HEK293 (cell line): Measurements from ENCODE around the gene CCSER1.

Source experiments
- CTCF ChIA-PET: fragments of 350-600 bp; formaldehyde crosslinking; extraction: SDS; loops from one replicate; lab custom pipeline; 2021; ENCODE audit warnings: antibody characterized with exemption; lab: Yijun Ruan, JAX
- POLR2A ChIA-PET: fragments of 300-600 bp; formaldehyde crosslinking; extraction: SDS; loops from one replicate; lab custom pipeline; 2020; ENCODE audit warnings: antibody characterized with exemption, inconsistent platforms; lab: Yijun Ruan, JAX
- H3K27ac ChIP-seq: fragments of 200-500 bp; sonication (Bioruptor generic); 2 replicates; pipeline ENCODE4 v1.5.1; 2014; ENCODE audit warnings: low read depth, low read length, control low read depth, inconsistent platforms; ENCODE audit errors: extremely low read depth
- H3K36me3 ChIP-seq, 2 experiments: fragments of 200-500 bp in 1 of 2; sonication (Bioruptor generic) in 1 of 2; 1 replicate in 1 of 2; 2 replicates in 1 of 2; pipeline ENCODE4 v1.5.1; 2014 to 2017; ENCODE audit warnings: inconsistent platforms in 2 of 2, low read length in 2 of 2; ENCODE audit not compliant: control insufficient read depth in 2 of 2, insufficient read depth in 1 of 2
- H3K4me1 ChIP-seq: fragments of 200-500 bp; sonication (Bioruptor generic); 2 replicates; pipeline ENCODE4 v1.5.1; 2014; ENCODE audit warnings: mild to moderate bottlenecking, low read length, inconsistent platforms; ENCODE audit not compliant: control insufficient read depth, insufficient read depth
- H3K4me3 ChIP-seq: 2 replicates; pipeline ENCODE4 v1.5.1; 2011; ENCODE audit warnings: low read depth, mild to moderate bottlenecking, control low read depth, low read length, moderate library complexity
- H3K9me3 ChIP-seq: fragments of 200-500 bp; sonication (Bioruptor generic); 2 replicates; pipeline ENCODE4 v1.5.1; 2014; ENCODE audit warnings: low read depth, low read length, inconsistent platforms; ENCODE audit not compliant: control insufficient read depth, insufficient read depth
- GFI1B ChIP-seq: fragments of 450-650 bp; formaldehyde crosslinking; IDR thresholded peaks from 2 replicates; pipeline ENCODE4 v1.5.1; 2016; ENCODE audit warnings: missing biosample characterization, missing genetic modification characterization
- HOXC10 ChIP-seq: sonication (generic); formaldehyde crosslinking; IDR thresholded peaks from 2 replicates; pipeline ENCODE4 v1.8.1; 2023; ENCODE audit warnings: mild to moderate bottlenecking, missing genetic modification reagents
- INSM2 ChIP-seq: fragments of 450-650 bp; formaldehyde crosslinking; IDR thresholded peaks from 2 replicates; pipeline ENCODE4 v1.5.1; 2016; ENCODE audit warnings: missing biosample characterization, missing genetic modification characterization
- KLF16 ChIP-seq: fragments of 450-650 bp; formaldehyde crosslinking; IDR thresholded peaks from 2 replicates; pipeline ENCODE4 v1.5.1; 2017; ENCODE audit warnings: missing biosample characterization, missing genetic modification characterization
- SCRT1 ChIP-seq: fragments of 450-650 bp; formaldehyde crosslinking; IDR thresholded peaks from 2 replicates; pipeline ENCODE4 v1.5.1; 2016; ENCODE audit warnings: missing biosample characterization, missing genetic modification characterization, borderline replicate concordance
- SETDB1 ChIP-seq: IDR thresholded peaks from one replicate; pipeline ENCODE4 v1.6.1; 2017; ENCODE audit warnings: mild to moderate bottlenecking, low read length, moderate library complexity, mixed read lengths; ENCODE audit not compliant: insufficient read length
- ZBTB17 ChIP-seq: fragments of 450-650 bp; formaldehyde crosslinking; IDR thresholded peaks from 2 replicates; pipeline ENCODE4 v1.5.1; 2016; ENCODE audit warnings: missing biosample characterization, missing genetic modification characterization
- ZFP41 ChIP-seq: fragments of 450-650 bp; formaldehyde crosslinking; IDR thresholded peaks from 2 replicates; pipeline ENCODE4 v1.5.1; 2016; ENCODE audit warnings: missing biosample characterization, missing genetic modification characterization, borderline replicate concordance
- ZNF292 ChIP-seq: fragments of 450-650 bp; formaldehyde crosslinking; IDR thresholded peaks from 2 replicates; pipeline ENCODE4 v1.5.1; 2016; ENCODE audit warnings: low read depth, missing biosample characterization, missing genetic modification characterization, borderline replicate concordance
- ZNF510 ChIP-seq: fragments of 450-650 bp; formaldehyde crosslinking; IDR thresholded peaks from 2 replicates; pipeline ENCODE4 v1.5.1; 2018; ENCODE audit warnings: mild to moderate bottlenecking, missing genetic modification characterization, missing biosample characterization; ENCODE audit not compliant: insufficient replicate concordance
- ZNF560 ChIP-seq: fragments of 450-650 bp; formaldehyde crosslinking; IDR thresholded peaks from 2 replicates; pipeline ENCODE4 v1.5.1; 2017; ENCODE audit warnings: missing biosample characterization, missing genetic modification characterization, borderline replicate concordance
- ZNF624 ChIP-seq: fragments of 450-650 bp; formaldehyde crosslinking; IDR thresholded peaks from 2 replicates; pipeline ENCODE4 v1.5.1; 2017; ENCODE audit warnings: missing biosample characterization, missing genetic modification characterization
- ZNF629 ChIP-seq: fragments of 450-650 bp; formaldehyde crosslinking; IDR thresholded peaks from 2 replicates; pipeline ENCODE4 v1.5.1; 2017; ENCODE audit warnings: missing biosample characterization, missing genetic modification characterization
- TF ChIP-seq, protein P1 (sequence below): fragments of 450-650 bp; formaldehyde crosslinking; IDR thresholded peaks from 2 replicates; pipeline ENCODE4 v1.5.1; 2016; ENCODE audit warnings: missing biosample characterization, missing genetic modification characterization
- TF ChIP-seq, protein P2 (sequence below): fragments of 450-650 bp; formaldehyde crosslinking; IDR thresholded peaks from 2 replicates; pipeline ENCODE4 v1.5.1; 2017; ENCODE audit warnings: missing biosample characterization, mild to moderate bottlenecking, missing genetic modification characterization, moderate library complexity

The CCSER1 gene

DNA sequence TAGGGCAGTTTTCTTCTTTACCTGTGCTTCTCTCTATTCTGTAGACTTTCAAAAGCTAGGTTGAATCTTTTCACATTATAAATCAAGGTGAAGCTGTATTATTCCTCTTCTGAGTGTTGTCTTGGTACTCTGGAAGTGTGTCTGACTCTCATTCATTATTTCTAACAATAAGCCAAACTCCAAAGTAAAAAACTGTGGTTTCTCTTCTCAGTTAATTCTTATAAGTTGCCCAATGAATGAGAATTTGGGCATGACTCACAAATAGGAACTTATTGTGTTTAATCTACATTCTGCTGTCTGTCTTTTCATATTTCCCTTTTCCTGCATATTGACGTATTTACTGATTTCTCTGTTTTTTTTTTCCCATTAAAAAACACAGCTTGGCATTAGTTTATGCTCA lies 714.5 kb downstream of the CCSER1 start:
- no peak for TF ChIP-seq KLF16 (tag by site-specific recombination)
- CTCF ChIA-PET = no interaction called here
- Histone ChIP-seq H3K4me1 (no peaks in the 10 kb centered on the region), H3K27ac (no peak overlapping the region), H3K9me3 (no peaks in the 10 kb centered on the region), H3K36me3 (no peaks in the 10 kb centered on the region), H3K4me3 (no peak overlapping the region)
- POLR2A ChIA-PET = no interaction called here

DNA sequence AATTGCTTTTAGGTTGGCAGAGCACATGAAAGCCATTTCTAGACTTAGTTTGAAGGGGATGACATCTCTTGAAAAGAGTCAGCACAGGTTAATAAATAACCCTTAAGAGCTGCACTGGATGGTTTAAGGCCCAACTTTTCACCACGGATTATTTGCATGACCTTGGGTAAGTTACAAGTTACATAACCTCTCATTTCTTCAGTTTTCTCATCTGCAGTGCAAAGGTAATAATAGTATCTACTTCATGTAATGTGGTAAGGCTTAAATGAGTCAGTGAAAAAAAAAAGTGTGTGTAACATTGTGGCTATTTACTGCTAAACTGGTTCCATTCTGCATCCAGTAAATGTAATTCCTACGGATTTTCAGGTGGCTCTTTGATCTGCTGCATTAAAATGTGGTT lies 715.8 kb downstream of the CCSER1 start:
- H3K4me3 ChIP-seq = no peak overlapping the region
- TF ChIP-seq INSM2 (tag by site-specific recombination) = no peak
- POLR2A ChIA-PET = no interaction called here

DNA sequence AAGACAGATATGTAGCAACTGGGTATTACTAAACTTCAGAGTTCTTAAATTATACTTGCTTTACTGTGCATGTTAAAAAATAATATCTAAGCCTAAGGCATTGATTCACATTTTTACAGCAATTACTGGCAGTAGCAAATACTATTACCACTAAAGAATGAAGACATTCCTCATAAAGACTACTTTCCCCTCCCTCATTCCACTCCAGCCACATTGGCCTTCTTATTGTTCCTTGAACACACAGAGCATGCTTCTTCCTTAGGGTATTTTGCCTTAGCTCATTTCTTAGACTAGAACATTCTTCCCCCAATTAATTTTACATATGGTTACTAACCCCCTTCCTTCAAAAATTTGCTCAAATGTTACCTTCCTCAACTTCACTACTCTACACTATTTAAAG lies 717.0 kb downstream of the CCSER1 start:
- H3K4me3 ChIP-seq = no peak overlapping the region
- H3K27ac ChIP-seq = no peak overlapping the region
- CTCF ChIA-PET = no interaction called here
- POLR2A ChIA-PET = no interaction called here
- H3K36me3 ChIP-seq = no peaks in the 10 kb centered on the region
- no peaks in the 10 kb centered on the region for H3K9me3 ChIP-seq
- H3K4me1 ChIP-seq = no peaks in the 10 kb centered on the region
- TF ChIP-seq ZNF629 (tag by site-specific recombination) (no peak), ZNF292 (tag by site-specific recombination) (no peak), ZNF510 (tag by site-specific recombination) (no peak), ZNF560 (tag by site-specific recombination) (no peak)

More for the DNA sequence above, 715.8 kb downstream of the CCSER1 start:
- no peaks in the 10 kb centered on the region for H3K9me3 ChIP-seq
- no peaks in the 10 kb centered on the region for H3K4me1 ChIP-seq
- CTCF ChIA-PET = interaction anchor here (0.8 kb wide), 1 partner anchor 951 kb away, joined by 4 read pairs; no protein-coding TSS in a partner anchor
- H3K27ac ChIP-seq = no peak overlapping the region
- no peaks in the 10 kb centered on the region for H3K36me3 ChIP-seq

- Histone ChIP-seq H3K4me1 (no peaks in the 10 kb centered on the region), H3K4me3 (no peak overlapping the region), H3K27ac (no peak overlapping the region), H3K9me3 (no peaks in the 10 kb centered on the region), H3K36me3 (no peaks in the 10 kb centered on the region)
- ChIA-PET CTCF (no interaction called here), POLR2A (no interaction called here)
- TF ChIP-seq HOXC10 (CRISPR knock-in tag) (no peak), ZFP41 (no peak)
These were observed 718.6 kb downstream of the CCSER1 start for GRCh38 chr4:90845777-90846176.

DNA sequence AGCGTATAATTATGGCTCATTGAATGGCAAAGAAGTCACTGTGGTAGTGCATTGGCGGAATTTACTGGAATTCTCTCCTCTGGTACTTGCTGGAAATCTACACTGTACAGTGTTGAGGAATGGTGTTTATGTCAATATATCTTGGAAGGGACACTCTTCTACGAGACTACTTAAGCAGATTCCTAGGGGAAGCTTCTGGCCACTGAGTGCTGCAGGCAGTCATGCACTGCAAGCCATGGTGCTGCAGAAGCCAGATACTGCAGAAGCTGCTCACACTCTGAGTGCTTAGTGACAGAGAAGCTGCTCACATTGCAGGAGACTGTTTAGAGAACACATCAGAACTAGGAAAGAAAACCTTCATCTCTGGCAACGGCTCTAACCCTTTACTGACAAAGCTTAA lies 725.0 kb downstream of the CCSER1 start:
- Histone ChIP-seq H3K4me1 (no peaks in the 10 kb centered on the region), H3K4me3 (no peak overlapping the region), H3K27ac (no peak overlapping the region), H3K9me3 (no peaks in the 10 kb centered on the region), H3K36me3 (no peaks in the 10 kb centered on the region)
- ChIA-PET CTCF (interaction anchor here (0.6 kb wide), 2 partner anchors 20 to 1558 kb away, joined by 3 read pairs; no protein-coding TSS in a partner anchor), POLR2A (no interaction called here)
- no peak for TF ChIP-seq ZBTB17 (tag by site-specific recombination)
- TF ChIP-seq SCRT1 (tag by site-specific recombination) = no peak
- TF ChIP-seq, protein P1, sequence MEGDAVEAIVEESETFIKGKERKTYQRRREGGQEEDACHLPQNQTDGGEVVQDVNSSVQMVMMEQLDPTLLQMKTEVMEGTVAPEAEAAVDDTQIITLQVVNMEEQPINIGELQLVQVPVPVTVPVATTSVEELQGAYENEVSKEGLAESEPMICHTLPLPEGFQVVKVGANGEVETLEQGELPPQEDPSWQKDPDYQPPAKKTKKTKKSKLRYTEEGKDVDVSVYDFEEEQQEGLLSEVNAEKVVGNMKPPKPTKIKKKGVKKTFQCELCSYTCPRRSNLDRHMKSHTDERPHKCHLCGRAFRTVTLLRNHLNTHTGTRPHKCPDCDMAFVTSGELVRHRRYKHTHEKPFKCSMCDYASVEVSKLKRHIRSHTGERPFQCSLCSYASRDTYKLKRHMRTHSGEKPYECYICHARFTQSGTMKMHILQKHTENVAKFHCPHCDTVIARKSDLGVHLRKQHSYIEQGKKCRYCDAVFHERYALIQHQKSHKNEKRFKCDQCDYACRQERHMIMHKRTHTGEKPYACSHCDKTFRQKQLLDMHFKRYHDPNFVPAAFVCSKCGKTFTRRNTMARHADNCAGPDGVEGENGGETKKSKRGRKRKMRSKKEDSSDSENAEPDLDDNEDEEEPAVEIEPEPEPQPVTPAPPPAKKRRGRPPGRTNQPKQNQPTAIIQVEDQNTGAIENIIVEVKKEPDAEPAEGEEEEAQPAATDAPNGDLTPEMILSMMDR (tag by site-specific recombination) = no peak
- TF ChIP-seq ZNF624 (tag by site-specific recombination) = no peak
- TF ChIP-seq GFI1B (tag by site-specific recombination) = no peak
- TF ChIP-seq, protein P2, sequence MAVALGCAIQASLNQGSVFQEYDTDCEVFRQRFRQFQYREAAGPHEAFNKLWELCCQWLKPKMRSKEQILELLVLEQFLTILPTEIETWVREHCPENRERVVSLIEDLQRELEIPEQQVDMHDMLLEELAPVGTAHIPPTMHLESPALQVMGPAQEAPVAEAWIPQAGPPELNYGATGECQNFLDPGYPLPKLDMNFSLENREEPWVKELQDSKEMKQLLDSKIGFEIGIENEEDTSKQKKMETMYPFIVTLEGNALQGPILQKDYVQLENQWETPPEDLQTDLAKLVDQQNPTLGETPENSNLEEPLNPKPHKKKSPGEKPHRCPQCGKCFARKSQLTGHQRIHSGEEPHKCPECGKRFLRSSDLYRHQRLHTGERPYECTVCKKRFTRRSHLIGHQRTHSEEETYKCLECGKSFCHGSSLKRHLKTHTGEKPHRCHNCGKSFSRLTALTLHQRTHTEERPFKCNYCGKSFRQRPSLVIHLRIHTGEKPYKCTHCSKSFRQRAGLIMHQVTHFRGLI (tag by site-specific recombination) = no peak
- no peak for TF ChIP-seq SETDB1
